ENCODE results near the gene VDAC1.

- TF ChIP-seq GATA2 (IDR thresholded peaks at IDR 0.05; ENCODE audit: low read depth, low read length) (no peak), GATA3 (IDR thresholded peaks at IDR 0.05; ENCODE audit: low read depth, low read length) (no peak)
These were observed 61.3 kb downstream of the VDAC1 start for GRCh38 chr5:133943475-133943817.

Data from SH-SY5Y (cell line).